ENCODE results near the gene NLRX1. TPM values are rescaled to one million over a fixed set of nuclear protein-coding genes. Genes with fewer than 3 reads are reported as not detected.
"Not testable (repeated sequence)": the region's sequence is repeated elsewhere in the genome, so short reads cannot be mapped to it uniquely, and the experiment has no call there.

The NLRX1 gene
- total RNA-seq, 1 experiment from 2014 or later: 7.5 TPM

DNA sequence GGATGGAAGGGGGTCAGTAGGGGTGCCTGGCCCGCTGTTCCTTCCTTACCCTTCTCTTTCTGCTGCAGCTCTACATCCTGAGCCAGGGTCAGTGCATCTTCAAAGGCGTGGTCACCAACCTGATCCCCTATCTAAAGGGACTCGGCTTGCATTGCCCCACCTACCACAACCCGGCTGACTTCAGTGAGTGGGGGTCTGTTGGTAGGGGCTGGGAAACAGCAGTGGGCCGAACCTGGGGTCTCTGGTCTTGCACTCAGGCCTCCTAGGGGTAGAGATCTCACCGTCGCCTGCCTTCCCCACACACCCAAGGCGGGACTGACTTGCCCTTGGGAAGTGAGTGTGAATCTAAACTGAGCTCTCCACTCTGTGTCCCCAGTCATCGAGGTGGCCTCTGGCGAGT lies 12.0 kb upstream of the NLRX1 start:
- Histone ChIP-seq H3K9ac (ENCODE audit: low read length) (no peak overlapping the region), H3K4me3 (ENCODE audit: low read length) (no peak overlapping the region), H3K36me3 (ENCODE audit: insufficient read depth, low read length) (no peaks in the 10 kb centered on the region), H3K9me3 (ENCODE audit: low read length) (no peaks in the 10 kb centered on the region), H3K27me3 (ENCODE audit: low read length) (no peaks in the 10 kb centered on the region), H4K20me1 (ENCODE audit: insufficient read depth, low read depth, low read length) (no peaks in the 10 kb centered on the region), H3K79me2 (ENCODE audit: low read length) (no peaks in the 10 kb centered on the region), H3K4me2 (ENCODE audit: low read depth, low read length, poor library complexity, severe bottlenecking) (no peak overlapping the region), H3K4me1 (ENCODE audit: low read length) (peaks cover 3% of the 10 kb centered on the region; the same call in 1 of the 2 replicates), H3K27ac (ENCODE audit: low read length) (no peak overlapping the region), H2AFZ (ENCODE audit: low read length) (no peak overlapping the region), H3K9me2 (replicated peaks; ENCODE audit: insufficient read depth, low read length) (no peaks in the 10 kb centered on the region)
- DNase-seq: no peak

DNA sequence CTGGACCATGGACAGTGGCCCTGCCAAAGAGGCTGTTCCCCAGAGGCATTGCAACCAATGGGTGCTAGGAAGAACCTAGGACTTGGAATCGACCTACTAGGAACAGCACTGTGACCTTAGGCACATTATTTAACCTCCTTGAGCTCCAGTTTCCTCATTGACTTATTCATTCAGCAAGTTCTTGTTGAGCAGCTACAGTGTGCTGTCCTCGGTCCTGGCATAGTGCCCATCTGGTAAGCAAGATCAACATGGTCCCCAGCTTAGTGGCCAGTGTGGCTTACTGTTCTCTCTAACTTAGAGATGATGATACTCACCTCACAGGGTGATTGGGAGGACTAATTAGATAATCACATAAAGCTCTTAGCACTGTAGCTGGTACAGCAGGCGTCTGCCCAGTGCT lies 11.5 kb upstream of the NLRX1 start:
- Histone ChIP-seq H3K9ac (ENCODE audit: low read length) (no peak overlapping the region), H2AFZ (ENCODE audit: low read length) (no peak overlapping the region), H3K4me2 (ENCODE audit: low read depth, low read length, poor library complexity, severe bottlenecking) (no peak overlapping the region), H3K27ac (ENCODE audit: low read length) (no peak overlapping the region), H3K79me2 (ENCODE audit: low read length) (no peaks in the 10 kb centered on the region), H3K9me3 (ENCODE audit: low read length) (no peaks in the 10 kb centered on the region), H3K36me3 (ENCODE audit: insufficient read depth, low read length) (no peaks in the 10 kb centered on the region), H3K27me3 (ENCODE audit: low read length) (no peaks in the 10 kb centered on the region), H3K9me2 (replicated peaks; ENCODE audit: insufficient read depth, low read length) (no peaks in the 10 kb centered on the region), H4K20me1 (ENCODE audit: insufficient read depth, low read depth, low read length) (no peaks in the 10 kb centered on the region), H3K4me1 (ENCODE audit: low read length) (peaks cover 3% of the 10 kb centered on the region; the same call in 1 of the 2 replicates), H3K4me3 (ENCODE audit: low read length) (no peak overlapping the region)
- DNase-seq: no peak

DNA sequence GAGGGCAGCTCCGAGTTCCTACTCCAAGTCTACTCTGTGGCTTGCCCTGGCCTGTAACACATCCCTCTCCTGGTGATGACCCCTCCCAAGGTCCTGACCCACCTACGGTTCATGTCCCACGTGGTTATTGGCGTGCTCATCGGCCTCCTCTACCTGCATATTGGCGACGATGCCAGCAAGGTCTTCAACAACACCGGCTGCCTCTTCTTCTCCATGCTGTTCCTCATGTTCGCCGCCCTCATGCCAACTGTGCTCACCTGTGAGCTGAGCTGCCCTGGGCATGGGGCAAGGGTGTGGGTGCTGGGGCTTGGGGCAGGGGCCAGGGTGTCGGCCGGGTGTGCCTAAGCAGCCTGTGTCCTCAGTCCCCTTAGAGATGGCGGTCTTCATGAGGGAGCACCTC lies 10.1 kb upstream of the NLRX1 start:
- no peak overlapping the region for H3K9ac ChIP-seq (ENCODE audit: low read length)
- H4K20me1 ChIP-seq (ENCODE audit: insufficient read depth, low read depth, low read length): no peaks in the 10 kb centered on the region
- no peak overlapping the region for H2AFZ ChIP-seq (ENCODE audit: low read length)
- peaks cover 3% of the 10 kb centered on the region; the same call in 1 of the 2 replicates for H3K4me1 ChIP-seq (ENCODE audit: low read length)
- H3K79me2 ChIP-seq (ENCODE audit: low read length): no peaks in the 10 kb centered on the region
- no peak for DNase-seq
- no peaks in the 10 kb centered on the region for H3K27me3 ChIP-seq (ENCODE audit: low read length)
- no peak overlapping the region for H3K27ac ChIP-seq (ENCODE audit: low read length)
- H3K9me3 ChIP-seq (ENCODE audit: low read length): no peaks in the 10 kb centered on the region
- H3K4me2 ChIP-seq (ENCODE audit: low read depth, low read length, poor library complexity, severe bottlenecking): no peak overlapping the region
- H3K9me2 ChIP-seq (replicated peaks; ENCODE audit: insufficient read depth, low read length): no peaks in the 10 kb centered on the region
- no peak overlapping the region for H3K4me3 ChIP-seq (ENCODE audit: low read length)
- no peaks in the 10 kb centered on the region for H3K36me3 ChIP-seq (ENCODE audit: insufficient read depth, low read length)

DNA sequence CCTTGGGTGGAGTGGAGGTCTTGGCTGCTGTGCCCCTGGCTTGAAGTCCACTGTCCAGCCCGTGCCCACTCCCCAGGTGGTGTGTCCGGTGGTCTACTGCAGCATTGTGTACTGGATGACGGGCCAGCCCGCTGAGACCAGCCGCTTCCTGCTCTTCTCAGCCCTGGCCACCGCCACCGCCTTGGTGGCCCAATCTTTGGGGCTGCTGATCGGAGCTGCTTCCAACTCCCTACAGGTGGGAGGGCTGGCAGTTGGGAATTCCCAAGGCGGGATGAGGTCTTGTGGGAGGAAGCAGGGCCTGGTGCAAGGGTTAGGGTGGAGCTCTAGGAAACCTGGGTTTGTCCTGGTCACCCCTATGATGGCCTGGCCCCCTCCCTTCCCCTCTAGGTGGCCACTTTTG lies 8.4 kb upstream of the NLRX1 start:
- Histone ChIP-seq H3K4me3 (ENCODE audit: low read length) (no peak overlapping the region), H3K79me2 (ENCODE audit: low read length) (no peaks in the 10 kb centered on the region), H3K27ac (ENCODE audit: low read length) (no peak overlapping the region), H3K27me3 (ENCODE audit: low read length) (no peaks in the 10 kb centered on the region), H3K9ac (ENCODE audit: low read length) (no peak overlapping the region), H4K20me1 (ENCODE audit: insufficient read depth, low read depth, low read length) (no peaks in the 10 kb centered on the region), H3K36me3 (ENCODE audit: insufficient read depth, low read length) (no peaks in the 10 kb centered on the region), H3K9me2 (replicated peaks; ENCODE audit: insufficient read depth, low read length) (no peaks in the 10 kb centered on the region), H3K4me1 (ENCODE audit: low read length) (peaks cover 3% of the 10 kb centered on the region; the same call in 1 of the 2 replicates), H3K4me2 (ENCODE audit: low read depth, low read length, poor library complexity, severe bottlenecking) (no peak overlapping the region), H3K9me3 (ENCODE audit: low read length) (no peaks in the 10 kb centered on the region), H2AFZ (ENCODE audit: low read length) (no peak overlapping the region)
- DNase-seq: no peak

DNA sequence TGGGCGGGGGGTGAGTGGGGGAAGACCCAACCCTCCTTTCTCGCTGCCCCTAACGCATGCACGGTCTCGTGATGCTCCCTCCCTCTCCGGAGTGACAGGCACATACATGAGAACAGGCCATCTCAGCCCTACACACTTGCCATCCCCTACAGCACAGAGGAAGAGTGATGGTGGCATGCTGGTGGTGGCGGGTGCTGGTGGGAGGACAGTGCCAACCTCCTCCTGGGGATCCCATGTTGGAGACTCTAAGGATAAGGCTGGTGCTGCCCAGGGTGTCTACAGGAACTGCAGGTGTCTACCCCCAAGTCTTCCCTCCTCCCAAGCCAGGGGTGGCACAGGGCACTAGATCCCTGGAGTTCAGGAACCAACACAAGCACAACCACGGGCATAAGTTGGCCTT lies 6.7 kb upstream of the NLRX1 start:
- Histone ChIP-seq H3K36me3 (ENCODE audit: insufficient read depth, low read length) (no peaks in the 10 kb centered on the region), H3K4me1 (ENCODE audit: low read length) (no peaks in the 10 kb centered on the region), H3K79me2 (ENCODE audit: low read length) (no peaks in the 10 kb centered on the region), H3K9ac (ENCODE audit: low read length) (no peak overlapping the region), H3K4me3 (ENCODE audit: low read length) (no peak overlapping the region), H3K9me3 (ENCODE audit: low read length) (no peaks in the 10 kb centered on the region), H3K27me3 (ENCODE audit: low read length) (no peaks in the 10 kb centered on the region), H3K4me2 (ENCODE audit: low read depth, low read length, poor library complexity, severe bottlenecking) (no peak overlapping the region), H4K20me1 (ENCODE audit: insufficient read depth, low read depth, low read length) (no peaks in the 10 kb centered on the region), H3K27ac (ENCODE audit: low read length) (no peak overlapping the region), H2AFZ (ENCODE audit: low read length) (no peak overlapping the region), H3K9me2 (replicated peaks; ENCODE audit: insufficient read depth, low read length) (no peaks in the 10 kb centered on the region)
- no peak for DNase-seq

DNA sequence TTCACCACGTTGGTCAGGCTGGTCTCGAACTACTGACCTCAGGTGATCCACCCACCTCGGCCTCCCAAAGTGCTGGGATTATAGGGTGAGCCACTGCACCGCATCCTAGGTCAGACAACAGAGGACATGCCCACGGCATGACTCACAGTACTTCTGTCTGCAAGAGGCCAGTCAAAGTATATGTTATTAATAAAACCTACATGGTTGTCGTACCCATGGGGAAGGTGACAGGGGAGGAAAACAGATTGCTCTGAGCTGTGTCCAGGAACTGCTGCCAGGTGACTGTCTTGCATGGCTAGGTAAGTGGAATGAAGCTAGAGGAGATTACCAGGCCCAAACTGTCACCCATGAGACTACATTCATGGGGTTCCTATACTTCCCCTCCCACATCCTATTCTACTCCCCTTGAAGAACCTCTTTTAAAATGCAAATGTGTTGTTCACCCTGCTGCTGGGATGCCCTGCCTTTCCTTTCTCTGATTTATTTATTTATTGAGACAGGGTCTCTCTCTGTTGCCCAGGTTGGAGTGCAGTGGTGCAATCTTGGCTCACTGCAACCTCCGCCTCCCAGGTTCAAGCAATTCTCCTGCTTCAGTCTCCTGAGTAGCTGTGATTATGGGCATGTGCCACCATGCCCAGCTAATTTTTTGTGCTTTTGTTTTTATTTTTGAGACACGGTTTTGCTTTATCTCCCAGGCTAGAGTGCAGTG lies 2.0 kb upstream of the NLRX1 start:
- no peaks in the 10 kb centered on the region for H3K9me2 ChIP-seq (replicated peaks; ENCODE audit: insufficient read depth, low read length)
- no peak for DNase-seq
- H3K27ac ChIP-seq (ENCODE audit: low read length): no peak overlapping the region
- H2AFZ ChIP-seq (ENCODE audit: low read length): no peak overlapping the region
- peaks cover 3% of the 10 kb centered on the region for H3K4me1 ChIP-seq (ENCODE audit: low read length)
- H3K36me3 ChIP-seq (ENCODE audit: insufficient read depth, low read length): no peaks in the 10 kb centered on the region
- no peak overlapping the region for H3K4me3 ChIP-seq (ENCODE audit: low read length)
- no peaks in the 10 kb centered on the region for H3K27me3 ChIP-seq (ENCODE audit: low read length)
- H3K9ac ChIP-seq (ENCODE audit: low read length): no peak overlapping the region
- H3K9me3 ChIP-seq (ENCODE audit: low read length): no peaks in the 10 kb centered on the region
- H3K4me2 ChIP-seq (ENCODE audit: low read depth, low read length, poor library complexity, severe bottlenecking): no peak overlapping the region
- no peaks in the 10 kb centered on the region for H3K79me2 ChIP-seq (ENCODE audit: low read length)
- no peaks in the 10 kb centered on the region for H4K20me1 ChIP-seq (ENCODE audit: insufficient read depth, low read depth, low read length)

DNA sequence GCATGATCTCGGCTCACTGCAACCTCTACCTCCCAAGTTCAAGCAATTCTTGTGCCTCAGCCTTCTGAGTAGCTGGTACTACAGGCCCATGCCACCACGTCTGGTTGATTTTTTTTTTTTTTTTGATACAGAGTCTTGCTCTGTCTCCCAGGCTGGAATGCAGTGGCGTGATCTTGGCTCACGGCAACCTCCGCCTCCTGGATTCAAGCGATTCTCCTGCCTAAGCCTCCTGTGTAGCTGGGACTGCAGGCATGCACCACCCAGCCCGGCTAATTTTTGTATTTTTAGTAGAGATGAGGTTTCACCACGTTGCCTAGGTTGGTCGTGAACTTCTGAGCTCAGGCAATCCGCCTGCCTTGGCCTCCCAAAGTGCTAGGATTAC lies 1.5 kb upstream of the NLRX1 start:
- not testable (repeated sequence) for DNase-seq; H3K9ac ChIP-seq (ENCODE audit: low read length); H3K79me2 ChIP-seq (ENCODE audit: low read length); H2AFZ ChIP-seq (ENCODE audit: low read length); H3K27ac ChIP-seq (ENCODE audit: low read length); H3K9me3 ChIP-seq (ENCODE audit: low read length); H4K20me1 ChIP-seq (ENCODE audit: insufficient read depth, low read depth, low read length); H3K27me3 ChIP-seq (ENCODE audit: low read length); H3K4me1 ChIP-seq (ENCODE audit: low read length); H3K4me2 ChIP-seq (ENCODE audit: low read depth, low read length, poor library complexity, severe bottlenecking); H3K4me3 ChIP-seq (ENCODE audit: low read length); H3K36me3 ChIP-seq (ENCODE audit: insufficient read depth, low read length); H3K9me2 ChIP-seq (replicated peaks; ENCODE audit: insufficient read depth, low read length)

DNA sequence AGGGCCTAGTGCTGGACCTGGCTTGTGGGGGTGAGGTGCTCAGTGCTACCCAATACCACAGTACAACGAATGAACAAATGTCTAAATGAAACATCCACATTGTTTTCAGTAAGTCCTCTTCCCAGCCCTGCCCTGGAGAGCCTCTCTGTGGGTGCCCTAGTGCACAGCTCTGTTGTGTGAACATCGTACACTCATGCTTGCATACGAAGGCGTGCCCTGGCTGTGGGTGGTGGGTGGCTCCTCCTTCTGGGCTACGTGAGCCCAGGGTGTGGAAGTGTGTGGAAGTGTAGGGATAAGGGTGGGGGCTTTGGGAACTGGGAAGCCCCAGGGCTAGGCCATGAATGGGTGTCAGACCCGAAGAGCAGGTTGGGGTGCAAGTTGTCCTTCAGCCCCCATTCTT lies 592 bp upstream of the NLRX1 start:
- Histone ChIP-seq H3K27ac (ENCODE audit: low read length) (no peak overlapping the region), H3K9me3 (ENCODE audit: low read length) (no peaks in the 10 kb centered on the region), H3K9me2 (replicated peaks; ENCODE audit: insufficient read depth, low read length) (no peaks in the 10 kb centered on the region), H2AFZ (ENCODE audit: low read length) (no peak overlapping the region), H4K20me1 (ENCODE audit: insufficient read depth, low read depth, low read length) (no peaks in the 10 kb centered on the region), H3K4me3 (ENCODE audit: low read length) (no peak overlapping the region; the same call in 1 of the 2 replicates), H3K4me2 (ENCODE audit: low read depth, low read length, poor library complexity, severe bottlenecking) (no peak overlapping the region), H3K27me3 (ENCODE audit: low read length) (no peaks in the 10 kb centered on the region), H3K4me1 (ENCODE audit: low read length) (peaks cover 3% of the 10 kb centered on the region), H3K36me3 (ENCODE audit: insufficient read depth, low read length) (no peaks in the 10 kb centered on the region), H3K9ac (ENCODE audit: low read length) (no peak overlapping the region), H3K79me2 (ENCODE audit: low read length) (no peaks in the 10 kb centered on the region)
- DNase-seq: no peak
